Uterine smooth muscle cell (primary cell): ENCODE measurements around the gene CAMKK2. TPM values are rescaled to one million over a fixed set of nuclear protein-coding genes. Genes with fewer than 3 reads are reported as not detected.

Experiments used
- total RNA-seq: library from RNA; depleted of rRNA; stranded (reverse); fragments of >200 nt; gene quantifications from 2 replicates; pipeline ENCODE4 v1.2.3, GENCODE V29; 2014

Gene CAMKK2
- 14.4 and 14.9 TPM in 2 replicates for total RNA-seq

DNA sequence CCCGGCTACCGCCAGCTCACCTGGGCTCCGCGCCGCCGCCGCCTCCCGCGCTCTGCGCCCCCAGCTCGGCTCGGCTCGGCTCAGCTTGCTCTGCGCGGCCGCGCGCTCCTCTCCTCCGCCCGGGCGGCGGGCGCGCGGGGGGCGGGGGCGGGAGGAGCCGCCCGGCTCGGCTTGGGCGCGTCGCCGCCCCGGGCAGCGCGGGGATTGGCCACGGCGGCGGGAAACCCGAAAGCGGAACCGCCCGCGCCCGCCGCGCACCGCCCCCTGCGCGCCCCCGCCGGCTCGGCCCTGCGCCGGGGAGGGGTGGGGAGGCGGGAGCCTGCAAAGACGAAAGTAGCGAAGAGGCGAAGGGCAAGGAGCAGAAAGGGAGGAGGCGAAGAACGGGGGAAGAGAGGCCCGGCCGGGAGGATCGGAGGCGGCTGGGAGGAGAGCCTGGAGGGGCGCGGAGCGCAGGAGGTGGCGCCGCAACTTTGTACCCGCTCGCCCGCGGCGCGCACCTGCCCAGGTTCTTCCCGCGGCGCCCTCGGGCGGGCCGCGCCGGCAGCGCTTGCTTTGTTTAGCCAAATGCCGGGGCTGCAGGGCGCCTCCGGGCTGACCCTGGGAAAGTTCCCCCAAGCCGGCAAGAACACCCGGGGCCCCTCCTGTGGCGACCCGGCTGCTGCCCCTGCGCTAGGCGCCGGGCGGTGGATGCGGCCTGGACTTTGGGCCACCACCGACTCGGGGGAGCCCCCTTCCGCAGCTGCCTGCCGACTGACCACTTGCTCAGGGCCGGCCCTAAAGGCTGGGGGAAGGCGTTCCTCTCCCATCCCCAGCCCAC, at the start of gene CAMKK2:
Gene CAMKK2 (minus strand): TSS at position 92 of the 817 bp plus-strand sequence. CDS start 22,183 bp downstream, outside the sequence.

DNA sequence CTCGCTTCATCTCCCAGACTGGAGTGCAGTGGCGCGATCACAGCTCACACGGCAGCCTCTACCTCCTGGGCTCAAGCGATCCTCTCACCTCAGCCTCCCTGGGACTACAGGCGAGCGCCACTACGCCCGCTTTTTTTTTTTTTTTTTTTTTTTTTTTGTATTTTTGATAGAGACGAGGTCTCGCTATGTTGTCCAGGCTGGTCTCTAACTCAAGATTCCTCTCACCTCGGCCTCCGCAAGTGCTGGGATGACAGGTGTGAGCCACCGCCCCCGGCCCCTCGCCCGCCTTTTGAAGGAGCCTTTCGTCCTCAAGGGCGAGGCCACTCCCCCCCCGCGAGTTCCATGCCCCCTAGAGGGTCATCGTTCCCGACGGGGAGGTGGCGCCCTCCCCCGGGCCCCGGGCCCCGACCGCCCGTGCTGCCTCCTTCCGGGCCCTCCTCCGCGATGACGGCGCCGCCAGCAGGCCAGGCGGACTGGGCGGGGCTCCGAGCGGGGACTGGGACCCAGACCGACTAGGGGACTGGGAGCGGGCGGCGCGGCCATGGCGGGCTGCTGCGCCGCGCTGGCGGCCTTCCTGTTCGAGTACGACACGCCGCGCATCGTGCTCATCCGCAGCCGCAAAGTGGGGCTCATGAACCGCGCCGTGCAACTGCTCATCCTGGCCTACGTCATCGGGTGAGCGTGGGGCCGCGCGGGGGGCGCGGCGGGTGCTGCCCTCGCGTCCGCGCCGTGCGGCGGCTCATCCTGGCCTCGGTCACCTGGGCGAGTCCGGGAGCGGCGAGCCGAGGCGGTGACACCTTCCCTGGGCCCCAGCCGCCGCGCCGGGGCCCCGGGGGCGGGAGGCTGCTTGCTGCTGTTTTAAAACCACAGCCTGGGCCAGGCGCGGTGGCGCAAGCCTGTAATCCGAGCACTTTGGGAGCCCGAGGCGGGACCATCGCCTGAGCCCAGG, 86.6 kb downstream of the CAMKK2 start, which contains the start of gene P2RX4:
Gene P2RX4 (plus strand): TSS at position 506 of the 949 bp plus-strand sequence. CDS start 36 bp downstream, at position 542.

Other genes with a start within 250 kb of the CAMKK2 start
- 2.8 and 4.1 TPM in 2 replicates for gene P2RX7, start 163.8 kb downstream of the CAMKK2 start, total RNA-seq
- 40.6 and 52.1 TPM in 2 replicates for gene P2RX4, start 86.6 kb downstream of the CAMKK2 start, total RNA-seq
- gene ANAPC5, start 55.7 kb upstream of the CAMKK2 start, total RNA-seq: 141 and 158 TPM in 2 replicates
- 53.2 and 64.7 TPM in 2 replicates for gene RNF34, start 103.4 kb upstream of the CAMKK2 start, total RNA-seq